ENCODE data around the gene TTLL11.

TTLL11 gene

GRCh38 chr9:121839726-121840500 lies 253.2 kb downstream of the TTLL11 start:
- peaks cover 0 to 5% of the 10 kb centered on the region in 2 donors for H3K4me1 ChIP-seq (ENCODE audit: control insufficient read depth in 2 of 2, insufficient read depth in 1 of 2, low read depth in 1 of 2, low read length in 2 of 2)

DNA sequence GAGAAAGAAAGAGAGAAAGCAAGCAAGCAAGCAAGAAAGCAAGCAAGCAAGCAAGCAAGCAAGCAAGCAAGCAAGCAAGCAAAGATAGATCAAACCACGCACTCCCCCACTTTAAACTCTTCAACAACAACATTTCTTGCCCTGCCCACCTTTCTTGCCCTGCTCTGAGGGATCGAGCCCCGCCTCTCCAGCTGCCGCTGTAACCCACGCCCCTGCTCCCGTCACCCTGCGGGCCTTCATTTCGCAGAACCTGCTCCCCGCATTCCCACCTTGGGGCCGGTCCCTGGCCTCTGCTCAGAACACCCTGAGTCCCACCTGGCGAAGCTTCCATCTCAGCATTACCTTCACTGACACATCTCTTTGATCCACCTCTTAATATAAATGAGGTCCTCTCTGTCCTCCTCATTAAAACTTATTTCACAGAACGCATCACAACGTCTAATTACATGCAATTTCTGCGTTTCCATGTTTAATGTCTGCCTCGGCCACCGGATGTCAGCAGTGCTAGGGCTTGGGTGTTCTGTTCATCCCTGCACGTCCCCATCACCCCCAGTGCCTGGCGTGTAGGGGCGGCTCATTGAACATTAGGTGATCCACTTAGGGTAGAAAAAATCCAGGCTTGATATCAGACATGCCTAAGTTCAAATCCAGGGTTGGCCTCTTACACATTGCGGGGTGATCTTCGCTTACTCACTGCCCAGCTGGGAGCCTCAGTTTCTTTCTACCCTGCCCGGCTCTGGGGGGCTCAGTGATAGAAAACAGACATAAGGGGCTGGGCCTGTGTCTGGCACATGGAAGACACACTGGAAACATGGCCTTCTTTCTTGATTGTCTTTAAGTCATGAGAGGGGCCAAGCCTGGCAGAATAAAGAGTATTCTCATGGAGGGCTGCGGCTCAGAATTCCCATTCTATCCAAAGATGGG lies 254.1 kb downstream of the TTLL11 start:
- Histone ChIP-seq H3K4me1 (ENCODE audit: control insufficient read depth in 2 of 2, insufficient read depth in 1 of 2, low read depth in 1 of 2, low read length in 2 of 2) (peaks cover 0 to 5% of the 10 kb centered on the region in 2 donors), H2BK120ac (ENCODE audit: low read depth, low read length) (no peak overlapping the region), H3K9me3 (replicated peaks in 1 of 2; ENCODE audit: control insufficient read depth in 2 of 2, insufficient read depth in 1 of 2, low read depth in 1 of 2, low read length in 2 of 2) (no peaks in the 10 kb centered on the region), H3K18ac (ENCODE audit: low read length) (no peak overlapping the region), H3K14ac (ENCODE audit: low read length) (no peak overlapping the region), H3K4me3 (ENCODE audit: low read length in 2 of 2) (no peak overlapping the region), H2AFZ (ENCODE audit: low read length) (no peak overlapping the region), H2BK12ac (ENCODE audit: low read length) (no peak overlapping the region), H3K9ac (ENCODE audit: low read depth, low read length, poor library complexity) (no peak overlapping the region), H2AK5ac (ENCODE audit: low read depth, low read length) (no peak overlapping the region), H3K36me3 (replicated peaks in 1 of 2; ENCODE audit: control insufficient read depth in 2 of 2, insufficient read depth in 2 of 2, low read length in 2 of 2) (no peaks in the 10 kb centered on the region), H3K23ac (ENCODE audit: low read depth, low read length, poor library complexity) (no peak overlapping the region), H3K4me2 (ENCODE audit: insufficient read depth, low read length, poor library complexity, severe bottlenecking) (no peak overlapping the region), H4K91ac (ENCODE audit: low read depth, low read length, poor library complexity) (no peak overlapping the region), H3K79me1 (ENCODE audit: low read depth, low read length) (no peaks in the 10 kb centered on the region), H3K4ac (ENCODE audit: low read length) (no peak overlapping the region), H2BK5ac (ENCODE audit: low read length) (no peak overlapping the region), H3K27me3 (ENCODE audit: control insufficient read depth in 3 of 3, insufficient read depth in 3 of 3, low read depth in 1 of 3, low read length in 3 of 3) (peaks cover 0 to 40% (median 0%) of the 10 kb centered on the region in 3 experiments), H4K8ac (ENCODE audit: low read depth, low read length) (no peak overlapping the region), H3K27ac (replicated peaks; ENCODE audit: low read length) (no peak overlapping the region), H2BK15ac (ENCODE audit: low read length) (no peak overlapping the region)
- WGBS, 2 donors (ENCODE audit: extremely low coverage in 2 of 2, insufficient read length in 2 of 2, insufficient replicate concordance in 1 of 2), result no CpG with 5 or more reads among the region's 23 CpGs
- DNase-seq (ENCODE audit: low spot score), result no peak

More at GRCh38 chr9:121839726-121840500, 253.2 kb downstream of the TTLL11 start:
- no peaks in the 10 kb centered on the region for H3K36me3 ChIP-seq (replicated peaks in 1 of 2; ENCODE audit: control insufficient read depth in 2 of 2, insufficient read depth in 2 of 2, low read length in 2 of 2)
- no peak overlapping the region for H2BK15ac ChIP-seq (ENCODE audit: low read length)
- H2BK5ac ChIP-seq (ENCODE audit: low read length), result no peak overlapping the region
- H2BK12ac ChIP-seq (ENCODE audit: low read length), result no peak overlapping the region
- H3K27ac ChIP-seq (replicated peaks; ENCODE audit: low read length), result no peak overlapping the region
- peak overlapping the region in 1 of 2 donors; percentile 28 for H3K4me3 ChIP-seq (ENCODE audit: low read length in 2 of 2)
- no peak overlapping the region for H3K4ac ChIP-seq (ENCODE audit: low read length)
- H3K9ac ChIP-seq (ENCODE audit: low read depth, low read length, poor library complexity), result no peak overlapping the region
- H3K18ac ChIP-seq (ENCODE audit: low read length), result peak overlapping the region; percentile 15
- no peak overlapping the region for H2BK120ac ChIP-seq (ENCODE audit: low read depth, low read length)
- H2AK5ac ChIP-seq (ENCODE audit: low read depth, low read length), result no peak overlapping the region
- no CpG with 5 or more reads among the region's 16 CpGs for WGBS, 2 donors (ENCODE audit: extremely low coverage in 2 of 2, insufficient read length in 2 of 2, insufficient replicate concordance in 1 of 2)
- no peak for DNase-seq (ENCODE audit: low spot score)
- no peak overlapping the region for H4K91ac ChIP-seq (ENCODE audit: low read depth, low read length, poor library complexity)
- H3K4me2 ChIP-seq (ENCODE audit: insufficient read depth, low read length, poor library complexity, severe bottlenecking), result no peak overlapping the region
- peaks cover 0 to 38% (median 0%) of the 10 kb centered on the region in 3 experiments for H3K27me3 ChIP-seq (ENCODE audit: control insufficient read depth in 3 of 3, insufficient read depth in 3 of 3, low read depth in 1 of 3, low read length in 3 of 3)
- H3K9me3 ChIP-seq (replicated peaks in 1 of 2; ENCODE audit: control insufficient read depth in 2 of 2, insufficient read depth in 1 of 2, low read depth in 1 of 2, low read length in 2 of 2), result peaks cover 0 to 4% of the 10 kb centered on the region in 2 donors
- no peak overlapping the region for H3K23ac ChIP-seq (ENCODE audit: low read depth, low read length, poor library complexity)
- no peak overlapping the region for H2AFZ ChIP-seq (ENCODE audit: low read length)
- H3K14ac ChIP-seq (ENCODE audit: low read length), result no peak overlapping the region
- no peak overlapping the region for H4K8ac ChIP-seq (ENCODE audit: low read depth, low read length)
- H3K79me1 ChIP-seq (ENCODE audit: low read depth, low read length), result no peaks in the 10 kb centered on the region

DNA sequence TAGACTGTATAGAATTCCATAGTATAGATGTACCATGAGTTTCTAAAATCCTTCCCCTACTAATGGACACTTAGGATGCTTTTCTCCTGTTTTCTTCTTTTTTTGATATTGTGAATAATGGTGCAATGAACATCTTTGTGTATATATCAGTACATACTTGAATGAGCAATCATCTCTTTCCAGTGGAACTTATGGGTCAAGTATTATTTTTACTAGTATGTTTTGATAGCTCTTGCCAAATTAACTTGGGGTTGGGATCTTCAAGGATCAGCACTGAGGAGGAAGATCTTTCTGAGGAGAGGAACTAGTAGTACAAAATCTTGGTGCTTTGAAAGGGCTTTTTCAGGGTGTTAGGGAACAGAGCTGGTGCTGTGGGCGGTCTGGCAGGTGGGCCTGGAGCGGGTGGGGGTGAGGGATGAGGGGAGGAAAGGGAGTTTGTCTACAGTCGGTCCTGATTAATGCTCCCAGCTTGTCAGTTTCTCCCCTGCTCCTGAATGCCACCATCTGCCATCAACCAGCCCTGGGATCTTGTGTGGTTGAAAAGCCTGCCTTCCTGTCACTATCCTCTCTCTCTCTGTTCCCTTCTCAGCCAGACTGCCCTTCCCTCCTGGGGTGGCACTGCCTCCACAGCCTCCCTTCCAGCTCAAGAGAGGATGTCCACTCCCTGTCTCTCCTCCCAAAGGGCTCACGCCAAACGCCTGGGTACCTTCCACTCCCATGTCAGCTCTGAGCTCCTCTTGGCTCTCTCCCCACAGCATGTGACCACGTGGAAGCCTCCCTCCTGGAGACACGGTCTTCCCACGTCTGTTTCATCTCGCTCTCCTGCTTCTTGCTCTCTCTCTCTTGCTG lies 255.8 kb downstream of the TTLL11 start:
- H3K4me2 ChIP-seq (ENCODE audit: insufficient read depth, low read length, poor library complexity, severe bottlenecking), result no peak overlapping the region
- no peak overlapping the region for H2AK5ac ChIP-seq (ENCODE audit: low read depth, low read length)
- DNase-seq (ENCODE audit: low spot score), result no peak
- WGBS, 2 donors (ENCODE audit: extremely low coverage in 2 of 2, insufficient read length in 2 of 2, insufficient replicate concordance in 1 of 2), result no CpG with 5 or more reads among the region's 9 CpGs
- H2BK12ac ChIP-seq (ENCODE audit: low read length), result no peak overlapping the region
- no peak overlapping the region for H4K8ac ChIP-seq (ENCODE audit: low read depth, low read length)
- H3K4me1 ChIP-seq (ENCODE audit: control insufficient read depth in 2 of 2, insufficient read depth in 1 of 2, low read depth in 1 of 2, low read length in 2 of 2), result peaks cover 0 to 5% of the 10 kb centered on the region in 2 donors
- no peaks in the 10 kb centered on the region for H3K9me3 ChIP-seq (replicated peaks in 1 of 2; ENCODE audit: control insufficient read depth in 2 of 2, insufficient read depth in 1 of 2, low read depth in 1 of 2, low read length in 2 of 2)
- peak overlapping the region; percentile 15 for H3K18ac ChIP-seq (ENCODE audit: low read length)
- no peak overlapping the region for H3K23ac ChIP-seq (ENCODE audit: low read depth, low read length, poor library complexity)
- H3K36me3 ChIP-seq (replicated peaks in 1 of 2; ENCODE audit: control insufficient read depth in 2 of 2, insufficient read depth in 2 of 2, low read length in 2 of 2), result no peaks in the 10 kb centered on the region
- no peak overlapping the region for H2BK15ac ChIP-seq (ENCODE audit: low read length)
- H2BK5ac ChIP-seq (ENCODE audit: low read length), result peak overlapping the region; percentile 26
- no peaks in the 10 kb centered on the region for H3K79me1 ChIP-seq (ENCODE audit: low read depth, low read length)
- H3K4me3 ChIP-seq (ENCODE audit: low read length in 2 of 2), result no peak overlapping the region
- H3K27me3 ChIP-seq (ENCODE audit: control insufficient read depth in 3 of 3, insufficient read depth in 3 of 3, low read depth in 1 of 3, low read length in 3 of 3), result peaks cover 0 to 50% (median 0%) of the 10 kb centered on the region in 3 experiments
- H3K4ac ChIP-seq (ENCODE audit: low read length), result no peak overlapping the region
- no peak overlapping the region for H2AFZ ChIP-seq (ENCODE audit: low read length)
- H3K9ac ChIP-seq (ENCODE audit: low read depth, low read length, poor library complexity), result no peak overlapping the region
- H2BK120ac ChIP-seq (ENCODE audit: low read depth, low read length), result no peak overlapping the region
- no peak overlapping the region for H3K27ac ChIP-seq (replicated peaks; ENCODE audit: low read length)
- H4K91ac ChIP-seq (ENCODE audit: low read depth, low read length, poor library complexity), result no peak overlapping the region
- H3K14ac ChIP-seq (ENCODE audit: low read length), result no peak overlapping the region
